OCI-LY3 (cell line): ENCODE measurements around the gene NT5M.

ENCODE experiments used
- H2AFZ ChIP-seq: fragments of 200-600, 300-600 bp; shearing (Covaris generic); 2 replicates; pipeline ENCODE4 v1.6.0; 2014; ENCODE audit warnings: antibody characterized with exemption, low read depth, low read length
- H3K27ac ChIP-seq: fragments of 200-600, 300-600 bp; sonication (generic); 2 replicates; pipeline ENCODE4 v1.5.1; 2014; ENCODE audit warnings: mild to moderate bottlenecking, low read length, moderate library complexity, mixed read lengths
- H3K27me3 ChIP-seq: fragments of 200-600, 300-600 bp; sonication (generic); 2 replicates; pipeline ENCODE4 v1.6.1; 2014; ENCODE audit warnings: low read depth, low read length, mixed read lengths
- H3K36me3 ChIP-seq: fragments of 200-600, 300-600 bp; sonication (generic); replicated peaks from 2 replicates; pipeline ENCODE3; 2014; ENCODE audit warnings: low read depth, low read length, mixed read lengths
- H3K4me1 ChIP-seq: fragments of 300-600, 200-600 bp; sonication (generic); 2 replicates; pipeline ENCODE4 v1.6.1; 2014; ENCODE audit warnings: low read length, mixed read lengths
- H3K4me2 ChIP-seq: fragments of 200-600, 300-600 bp; sonication (generic); 2 replicates; pipeline ENCODE4 v1.6.1; 2014; ENCODE audit warnings: low read length, mixed read lengths
- H3K4me3 ChIP-seq: fragments of 300-600, 200-600 bp; sonication (generic); 2 replicates; pipeline ENCODE4 v1.5.1; 2014; ENCODE audit warnings: antibody characterized with exemption, mild to moderate bottlenecking, low read length, moderate library complexity
- H3K79me2 ChIP-seq: fragments of 300-600, 200-600 bp; shearing (Covaris generic); 2 replicates; pipeline ENCODE4 v1.6.1; 2014; ENCODE audit warnings: mild to moderate bottlenecking, low read length, mixed read lengths
- H3K9ac ChIP-seq: fragments of 300-600, 200-600 bp; shearing (Covaris generic); 2 replicates; pipeline ENCODE4 v1.6.0; 2014; ENCODE audit warnings: mild to moderate bottlenecking, low read length, moderate library complexity
- H3K9me3 ChIP-seq: fragments of 200-600, 300-600 bp; shearing (Covaris generic); 2 replicates; pipeline ENCODE4 v1.6.1; 2014; ENCODE audit warnings: low read length, mixed read lengths; ENCODE audit not compliant: insufficient read depth
- H4K20me1 ChIP-seq: fragments of 200-600, 300-600 bp; sonication (generic); 2 replicates; pipeline ENCODE4 v1.6.1; 2016; ENCODE audit warnings: low read length, mixed read lengths; ENCODE audit not compliant: insufficient read depth
- EZH2phosphoT487 ChIP-seq: fragments of 200-600 bp; shearing (Covaris generic); IDR thresholded peaks from 2 replicates; pipeline ENCODE4 v1.6.1; 2018; ENCODE audit warnings: antibody characterized with exemption, mixed run types, low read depth
- TF ChIP-seq, protein P1 (sequence below): fragments of 200-600, 300-600 bp; sonication (generic); IDR thresholded peaks from 2 replicates; pipeline ENCODE4 v1.5.1; 2014; ENCODE audit warnings: antibody characterized with exemption, low read length, low read depth

The NT5M gene

DNA sequence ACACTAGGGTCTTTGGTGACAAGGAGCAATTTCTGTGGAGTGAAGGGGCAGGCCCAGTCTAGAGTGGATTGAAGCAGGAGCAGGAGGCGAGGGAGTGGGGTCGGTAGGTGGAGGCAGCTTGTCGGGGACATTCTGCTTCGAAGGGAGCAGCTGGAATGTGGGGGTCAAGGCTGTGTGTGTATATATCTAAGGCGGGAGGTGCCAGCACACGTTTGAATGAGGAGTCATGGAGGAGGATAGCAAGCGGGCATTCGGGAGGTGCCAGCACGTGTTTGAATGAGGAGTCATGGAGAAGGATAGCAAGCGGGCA is 17.7 kb downstream of the NT5M start:
- Histone ChIP-seq H3K4me1 (no peaks in the 10 kb centered on the region), H3K4me3 (no peak overlapping the region), H3K36me3 (no peaks in the 10 kb centered on the region), H3K27ac (no peak overlapping the region), H3K9ac (no peak overlapping the region), H3K79me2 (no peaks in the 10 kb centered on the region), H3K9me3 (no peaks in the 10 kb centered on the region), H2AFZ (no peak overlapping the region), H3K4me2 (no peak overlapping the region), H3K27me3 (no peaks in the 10 kb centered on the region), H4K20me1 (no peaks in the 10 kb centered on the region)
- TF ChIP-seq, protein P1, sequence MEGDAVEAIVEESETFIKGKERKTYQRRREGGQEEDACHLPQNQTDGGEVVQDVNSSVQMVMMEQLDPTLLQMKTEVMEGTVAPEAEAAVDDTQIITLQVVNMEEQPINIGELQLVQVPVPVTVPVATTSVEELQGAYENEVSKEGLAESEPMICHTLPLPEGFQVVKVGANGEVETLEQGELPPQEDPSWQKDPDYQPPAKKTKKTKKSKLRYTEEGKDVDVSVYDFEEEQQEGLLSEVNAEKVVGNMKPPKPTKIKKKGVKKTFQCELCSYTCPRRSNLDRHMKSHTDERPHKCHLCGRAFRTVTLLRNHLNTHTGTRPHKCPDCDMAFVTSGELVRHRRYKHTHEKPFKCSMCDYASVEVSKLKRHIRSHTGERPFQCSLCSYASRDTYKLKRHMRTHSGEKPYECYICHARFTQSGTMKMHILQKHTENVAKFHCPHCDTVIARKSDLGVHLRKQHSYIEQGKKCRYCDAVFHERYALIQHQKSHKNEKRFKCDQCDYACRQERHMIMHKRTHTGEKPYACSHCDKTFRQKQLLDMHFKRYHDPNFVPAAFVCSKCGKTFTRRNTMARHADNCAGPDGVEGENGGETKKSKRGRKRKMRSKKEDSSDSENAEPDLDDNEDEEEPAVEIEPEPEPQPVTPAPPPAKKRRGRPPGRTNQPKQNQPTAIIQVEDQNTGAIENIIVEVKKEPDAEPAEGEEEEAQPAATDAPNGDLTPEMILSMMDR = no peak
- TF ChIP-seq EZH2phosphoT487 = no peak

DNA sequence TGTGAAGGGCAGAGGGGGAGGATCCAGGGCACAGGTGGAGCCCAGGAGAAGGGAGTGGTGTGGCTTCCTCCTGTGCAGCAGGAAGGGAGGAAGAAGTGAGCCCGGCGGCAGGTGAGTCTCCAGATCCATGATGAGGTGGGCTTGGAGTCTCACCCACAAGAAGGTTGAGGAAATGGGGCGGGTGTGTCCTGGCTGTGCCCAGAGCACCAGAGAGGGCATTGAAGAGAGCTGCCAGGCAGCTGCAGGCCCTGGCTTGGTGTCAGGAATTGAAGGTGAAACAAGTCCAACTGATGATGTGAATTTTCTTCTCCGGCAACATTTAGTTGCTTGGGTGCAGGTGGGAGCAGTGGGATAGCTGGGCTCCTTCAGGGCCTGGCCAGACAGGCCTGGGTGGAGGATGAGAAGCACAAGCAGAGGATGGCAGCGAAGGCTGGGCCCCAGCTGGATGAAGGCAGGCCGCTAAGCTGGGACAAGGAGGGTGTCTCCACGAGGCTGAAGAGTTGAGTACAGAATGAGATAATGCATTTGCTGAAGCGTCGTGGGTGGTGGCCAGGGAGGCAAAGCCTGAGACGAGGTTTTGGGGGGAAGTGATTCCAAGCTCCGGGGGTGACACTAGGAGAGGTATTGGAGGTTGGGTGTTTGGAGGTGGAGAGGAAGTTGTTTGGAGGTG is 18.3 kb downstream of the NT5M start:
- Histone ChIP-seq H3K9me3 (no peaks in the 10 kb centered on the region), H2AFZ (no peak overlapping the region), H3K36me3 (no peaks in the 10 kb centered on the region), H3K4me1 (no peaks in the 10 kb centered on the region), H3K27ac (no peak overlapping the region), H3K27me3 (no peaks in the 10 kb centered on the region), H3K79me2 (no peaks in the 10 kb centered on the region), H3K4me3 (no peak overlapping the region), H3K9ac (no peak overlapping the region), H4K20me1 (no peaks in the 10 kb centered on the region), H3K4me2 (no peak overlapping the region)
- TF ChIP-seq EZH2phosphoT487 = no peak
- TF ChIP-seq, protein P1 = no peak

DNA sequence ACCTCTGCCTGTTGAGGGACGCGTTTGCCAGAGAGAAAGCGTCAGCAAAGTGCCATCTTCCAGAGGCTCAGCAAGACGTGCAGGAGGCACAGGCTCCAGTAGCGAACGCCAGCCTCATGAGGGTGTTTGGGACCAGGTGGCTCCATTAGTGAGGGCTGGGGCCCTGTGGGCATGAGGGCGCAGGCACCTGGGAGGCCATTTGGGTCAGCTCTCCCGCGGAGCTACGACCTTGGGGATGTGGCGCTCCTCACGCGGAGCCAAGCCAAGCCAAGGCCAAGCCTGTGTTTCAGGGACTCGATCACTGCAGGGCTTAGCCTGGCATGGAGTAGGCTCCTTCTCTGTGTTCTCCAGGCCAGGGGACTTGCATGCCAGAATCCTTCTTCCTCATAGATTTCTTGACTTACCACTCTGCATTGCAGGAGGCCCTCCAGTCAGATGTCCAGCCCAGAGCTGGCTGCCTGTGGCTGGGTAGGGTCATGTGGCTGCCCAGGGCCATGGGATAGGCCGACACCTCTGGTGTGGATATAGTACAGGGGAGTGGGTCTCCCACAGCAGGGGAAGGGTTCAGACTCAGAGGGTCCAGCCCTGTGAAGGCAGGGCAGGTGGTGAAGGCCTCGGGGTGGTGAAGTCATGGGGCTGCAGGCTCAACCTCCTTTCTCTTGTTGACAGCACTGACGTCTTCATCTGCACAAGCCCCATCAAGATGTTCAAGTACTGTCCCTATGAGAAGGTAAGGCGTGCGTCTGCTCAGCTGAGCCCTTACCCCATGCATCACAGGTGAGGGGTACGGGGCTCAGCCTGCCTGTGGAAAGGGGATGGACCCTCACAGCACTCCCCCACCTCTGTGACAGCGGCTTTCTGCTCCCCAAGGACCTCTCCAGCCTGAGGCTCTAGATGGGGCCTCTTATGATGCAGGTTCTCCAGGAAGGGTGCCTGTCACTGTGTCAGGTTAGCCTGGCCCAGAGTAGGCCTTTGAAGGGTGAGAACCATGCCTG is 19.6 kb downstream of the NT5M start:
- H3K79me2 ChIP-seq = no peaks in the 10 kb centered on the region
- H3K27ac ChIP-seq = no peak overlapping the region
- TF ChIP-seq, protein P1 = no peak
- TF ChIP-seq EZH2phosphoT487 = no peak
- no peaks in the 10 kb centered on the region for H3K9me3 ChIP-seq
- no peak overlapping the region for H2AFZ ChIP-seq
- no peaks in the 10 kb centered on the region for H3K27me3 ChIP-seq
- H3K4me1 ChIP-seq = no peaks in the 10 kb centered on the region
- no peaks in the 10 kb centered on the region for H4K20me1 ChIP-seq
- H3K9ac ChIP-seq = no peak overlapping the region
- no peak overlapping the region for H3K4me3 ChIP-seq
- no peak overlapping the region for H3K4me2 ChIP-seq
- no peaks in the 10 kb centered on the region for H3K36me3 ChIP-seq

DNA sequence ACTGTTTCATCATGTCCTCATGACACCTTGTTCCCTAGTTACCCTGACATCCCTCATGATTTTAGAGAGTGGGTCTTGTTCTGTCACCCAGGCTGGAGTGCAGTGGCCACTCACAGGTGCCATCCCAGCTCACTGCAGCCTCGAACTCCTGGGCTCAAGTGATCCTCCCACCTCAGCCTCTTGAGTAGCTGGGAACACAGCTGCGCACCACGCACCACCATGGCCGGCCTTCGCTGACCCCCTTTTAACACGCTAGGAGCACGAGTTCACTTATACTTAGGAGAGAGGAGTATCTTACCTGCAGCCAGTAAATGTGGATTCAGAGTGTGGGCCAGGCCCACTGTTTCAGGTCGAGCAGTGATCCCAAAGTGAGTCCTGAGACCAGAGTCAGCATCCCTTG is 21.4 kb downstream of the NT5M start:
- Histone ChIP-seq H3K36me3 (no peaks in the 10 kb centered on the region), H3K27ac (no peak overlapping the region), H3K9me3 (no peaks in the 10 kb centered on the region), H3K4me3 (no peak overlapping the region), H3K4me1 (no peaks in the 10 kb centered on the region), H3K9ac (no peak overlapping the region), H3K27me3 (no peaks in the 10 kb centered on the region), H4K20me1 (no peaks in the 10 kb centered on the region), H2AFZ (no peak overlapping the region), H3K4me2 (no peak overlapping the region), H3K79me2 (no peaks in the 10 kb centered on the region)
- TF ChIP-seq, protein P1 = no peak
- no peak for TF ChIP-seq EZH2phosphoT487
